MM.1S (cell line): Measurements from ENCODE around the gene CLIC1.

Source experiments
- DNase-seq: peaks from one replicate; pipeline ENCODE4 v3.0.0-alpha.2; 2015
- H2AFZ ChIP-seq: fragments of 300-600 bp; sonication (generic); 2 replicates; pipeline ENCODE4 v1.6.0; 2016; ENCODE audit warnings: antibody characterized with exemption, low read length
- H3F3A ChIP-seq: fragments of 300-600 bp; sonication (generic); 2 replicates; pipeline ENCODE4 v1.6.1; 2016; ENCODE audit warnings: mild to moderate bottlenecking, antibody characterized with exemption, low read length, moderate library complexity, mixed read lengths; ENCODE audit not compliant: insufficient read depth
- H3K27ac ChIP-seq: fragments of 300-600 bp; sonication (generic); 2 replicates; pipeline ENCODE4 v1.5.1; 2016; ENCODE audit warnings: mild to moderate bottlenecking, low read length
- H3K27me3 ChIP-seq: fragments of 300-600 bp; sonication (generic); replicated peaks from 2 replicates; pipeline ENCODE4 v1.6.0; 2016; ENCODE audit warnings: low read length; ENCODE audit not compliant: insufficient read depth
- H3K36me3 ChIP-seq: fragments of 300-600 bp; sonication (generic); replicated peaks from 2 replicates; pipeline ENCODE4 v1.6.1; 2016; ENCODE audit warnings: mild to moderate bottlenecking, low read length, mixed read lengths; ENCODE audit not compliant: insufficient read depth
- H3K4me1 ChIP-seq: fragments of 300-600 bp; sonication (generic); 2 replicates; pipeline ENCODE4 v1.6.1; 2016; ENCODE audit warnings: low read length, mixed read lengths
- H3K4me2 ChIP-seq: fragments of 300-600 bp; sonication (generic); 2 replicates; pipeline ENCODE4 v1.6.0; 2016; ENCODE audit warnings: low read depth, low read length
- H3K4me3 ChIP-seq: fragments of 300-600 bp; sonication (generic); 2 replicates; pipeline ENCODE4 v1.5.1; 2016; ENCODE audit warnings: low read length, mixed read lengths
- H3K79me2 ChIP-seq: fragments of 300-600 bp; sonication (generic); 2 replicates; pipeline ENCODE4 v1.6.1; 2016; ENCODE audit warnings: mixed run types, low read length, mixed read lengths
- H3K9ac ChIP-seq: fragments of 300-600 bp; sonication (generic); 2 replicates; pipeline ENCODE4 v1.6.1; 2016; ENCODE audit warnings: low read length, mixed read lengths
- H3K9me2 ChIP-seq: fragments of 300-600 bp; sonication (generic); replicated peaks from 2 replicates; pipeline ENCODE4 v1.6.1; 2016; ENCODE audit warnings: mild to moderate bottlenecking, low read length, mixed read lengths; ENCODE audit not compliant: insufficient read depth
- H3K9me3 ChIP-seq: fragments of 300-600 bp; sonication (generic); replicated peaks from 2 replicates; pipeline ENCODE4 v1.6.1; 2016; ENCODE audit warnings: mild to moderate bottlenecking, low read length, mixed read lengths; ENCODE audit not compliant: insufficient read depth
- H4K20me1 ChIP-seq: fragments of 300-600 bp; sonication (generic); 2 replicates; pipeline ENCODE4 v1.6.1; 2016; ENCODE audit warnings: mild to moderate bottlenecking, low read length, moderate library complexity, mixed read lengths; ENCODE audit not compliant: insufficient read depth
- CTCF ChIP-seq: fragments of 300-600 bp; sonication (generic); IDR thresholded peaks from 2 replicates; pipeline ENCODE4 v1.5.1; 2016; ENCODE audit warnings: antibody characterized with exemption, low read length, mixed read lengths
- EZH2 ChIP-seq: fragments of 300-600 bp; sonication (generic); optimal IDR thresholded peaks from 2 replicates; pipeline ENCODE3; 2017; ENCODE audit warnings: low read depth, mild to moderate bottlenecking, antibody characterized with exemption, low read length, mixed read lengths
- EZH2phosphoT487 ChIP-seq: fragments of 300-600 bp; sonication (generic); IDR thresholded peaks from 2 replicates; pipeline ENCODE4 v1.6.1; 2018; ENCODE audit warnings: antibody characterized with exemption, low read length

Gene CLIC1

DNA sequence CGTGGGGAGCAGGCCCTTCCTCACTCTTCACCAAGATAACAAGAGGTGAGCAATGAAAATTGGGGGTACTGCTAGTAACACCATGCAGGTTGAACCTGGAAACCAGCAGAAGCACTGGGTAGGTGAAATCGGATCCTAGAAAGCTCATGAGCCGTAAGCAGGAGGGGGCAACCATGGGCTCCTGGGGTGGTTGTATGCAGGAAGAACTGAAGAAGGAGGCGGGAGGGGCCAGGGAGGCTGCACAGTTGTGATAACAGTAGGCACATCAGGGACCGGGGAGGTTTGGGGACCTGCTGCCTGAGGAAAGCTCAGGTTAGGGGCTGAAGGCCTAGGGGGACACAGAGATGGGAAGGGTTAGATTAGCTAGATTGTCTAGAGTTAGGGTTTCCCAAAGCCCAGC, 49.8 kb downstream of the CLIC1 start:
- no peak overlapping the region for H3K9ac ChIP-seq
- H3K36me3 ChIP-seq, result no peaks in the 10 kb centered on the region
- TF ChIP-seq EZH2phosphoT487 (no peak), CTCF (no peak), EZH2 (no peak)
- DNase-seq, result no peak
- no peaks in the 10 kb centered on the region for H3K9me3 ChIP-seq
- H2AFZ ChIP-seq, result no peak overlapping the region
- no peaks in the 10 kb centered on the region for H3F3A ChIP-seq
- H4K20me1 ChIP-seq, result no peaks in the 10 kb centered on the region
- H3K27ac ChIP-seq, result no peak overlapping the region
- H3K4me2 ChIP-seq, result no peak overlapping the region
- no peaks in the 10 kb centered on the region for H3K27me3 ChIP-seq
- H3K4me3 ChIP-seq, result no peak overlapping the region
- no peaks in the 10 kb centered on the region for H3K79me2 ChIP-seq
- H3K9me2 ChIP-seq, result no peaks in the 10 kb centered on the region
- H3K4me1 ChIP-seq, result no peaks in the 10 kb centered on the region

DNA sequence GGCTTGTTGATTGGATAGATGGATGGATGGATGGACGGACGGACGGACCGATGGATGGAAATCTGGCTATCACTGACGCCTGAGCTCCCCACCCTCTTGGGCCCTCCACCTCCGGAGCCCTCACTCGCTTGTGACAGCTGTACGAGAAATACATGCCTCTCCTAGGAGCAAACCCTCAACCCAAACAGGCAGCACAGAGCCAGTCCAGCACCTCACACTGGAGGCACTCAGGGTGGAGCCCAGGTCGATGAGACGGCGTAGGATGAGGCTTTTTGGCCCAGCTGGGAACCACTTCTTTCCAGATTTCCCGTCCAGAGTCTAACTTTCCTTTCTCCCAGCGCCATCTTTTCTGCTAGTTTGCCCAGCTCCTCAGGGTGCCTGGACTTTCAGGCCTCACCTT, 52.7 kb downstream of the CLIC1 start:
- no peaks in the 10 kb centered on the region for H3K27me3 ChIP-seq
- no peaks in the 10 kb centered on the region for H3K9me2 ChIP-seq
- H3K9me3 ChIP-seq, result no peaks in the 10 kb centered on the region
- no peaks in the 10 kb centered on the region for H4K20me1 ChIP-seq
- no peaks in the 10 kb centered on the region; the same call in 1 of the 2 replicates for H3K4me1 ChIP-seq
- no peak overlapping the region for H3K4me3 ChIP-seq
- H3F3A ChIP-seq, result no peaks in the 10 kb centered on the region
- H3K9ac ChIP-seq, result no peak overlapping the region
- H3K4me2 ChIP-seq, result no peak overlapping the region
- TF ChIP-seq EZH2phosphoT487 (no peak), CTCF (no peak), EZH2 (no peak)
- H2AFZ ChIP-seq, result no peak overlapping the region
- no peak overlapping the region for H3K27ac ChIP-seq
- H3K79me2 ChIP-seq, result no peaks in the 10 kb centered on the region
- H3K36me3 ChIP-seq, result no peaks in the 10 kb centered on the region
- DNase-seq, result no peak

- Histone ChIP-seq H3K27ac (no peak overlapping the region), H3K9ac (peak overlapping the region; percentile 58; the same call in 1 of the 2 replicates), H3K79me2 (no peaks in the 10 kb centered on the region), H3F3A (no peaks in the 10 kb centered on the region), H3K27me3 (no peaks in the 10 kb centered on the region), H4K20me1 (no peaks in the 10 kb centered on the region), H3K9me3 (no peaks in the 10 kb centered on the region), H3K4me3 (peak overlapping the region; percentile 63), H3K36me3 (no peaks in the 10 kb centered on the region), H3K9me2 (no peaks in the 10 kb centered on the region), H3K4me1 (no peaks in the 10 kb centered on the region; the same call in 1 of the 2 replicates), H3K4me2 (peak overlapping the region; percentile 93), H2AFZ (peak overlapping the region; percentile 94)
- DNase-seq, result peak; percentile 23
- TF ChIP-seq EZH2 (no peak), CTCF (no peak; the same call in 1 of the 2 replicates), EZH2phosphoT487 (no peak)
These were observed 55.1 kb downstream of the CLIC1 start for GRCh38 chr6:31681135-31681671.
